Heart left ventricle (tissue), 13 donors: ENCODE data around the gene NFIX.

Experiments used
- CTCF ChIP-seq, 12 donors: fragments of 200-600 bp; sonication (generic) in 4 of 12; IDR thresholded peaks; one replicate each; pipeline versions ENCODE4 v1.5.0 to v1.8.0; 2018 to 2022; ENCODE audit warnings: antibody characterized with exemption in 12 of 12, mild to moderate bottlenecking in 5 of 12
- POLR2A ChIP-seq, 2 donors: fragments of 450-650 bp; IDR thresholded peaks; one replicate each; pipeline ENCODE4 v1.6.1; 2017; ENCODE audit warnings: antibody characterized with exemption in 2 of 2, mild to moderate bottlenecking in 2 of 2, moderate library complexity in 2 of 2
- donor health status: ischemic (EF 13 %, LVEDD 7.1; RV severe dilation, severe dysfunction).
- donor health status: DM: no; HTN: yes; CAD: no.
- donor health status: DM: no; HTN: no; CAD: no.
- donor health status: ischemic (EF 25% LVEDD 6.9; RV normal size, moderate dysfunction).
- donor health status: ischemic (EF 25% LVEDD 5.7; RV mildly dilated, moderate dysfunction).
- donor health status: ischemic (EF 35%, LVEDD 5.7; RV mildly dilated, moderate dysfunction).
- donor health status: nonischemic (EF 11% LVEDD 7.7; RV severe dilation, severe dysfunction).
- donor health status: DM: yes; HTN: yes; CAD: no.
- donor health status: PGD.
- donor health status: ischemic (EF 29% LVEDD 5.4; RV normal size, mild dysfunction).
- donor health status: nonischemic (EF 23%, LVEDD 6.1; RV moderate dilation, normal function).

- TF ChIP-seq CTCF (IDR thresholded peaks at IDR 0.05) (no peak), POLR2A (IDR thresholded peaks at IDR 0.05) (no peak)
These were observed 96.9 kb downstream of the NFIX start for GRCh38 chr19:13092158-13092543.
